Coronary artery (tissue), 2 donors: ENCODE results near the gene MYO7B.

ENCODE experiments used
- DNase-seq: peaks from one replicate; pipeline ENCODE4 v3.0.0-alpha.2; 2017; ENCODE audit warnings: low spot score
- H3K27ac ChIP-seq, 2 donors: fragments of 200-600 bp; sonication (generic); one replicate each; pipeline ENCODE4 v1.5.1; 2016 to 2019
- H3K4me3 ChIP-seq: fragments of 200-600 bp; sonication (generic); 2 replicates; pipeline ENCODE4 v1.5.1; 2016; ENCODE audit warnings: mild to moderate bottlenecking, moderate library complexity
- TF ChIP-seq, protein P1 (sequence below): fragments of 200-600 bp; sonication (generic); IDR thresholded peaks from one replicate; pipeline ENCODE4 v1.5.1; 2019; ENCODE audit warnings: antibody characterized with exemption

The MYO7B gene

DNA sequence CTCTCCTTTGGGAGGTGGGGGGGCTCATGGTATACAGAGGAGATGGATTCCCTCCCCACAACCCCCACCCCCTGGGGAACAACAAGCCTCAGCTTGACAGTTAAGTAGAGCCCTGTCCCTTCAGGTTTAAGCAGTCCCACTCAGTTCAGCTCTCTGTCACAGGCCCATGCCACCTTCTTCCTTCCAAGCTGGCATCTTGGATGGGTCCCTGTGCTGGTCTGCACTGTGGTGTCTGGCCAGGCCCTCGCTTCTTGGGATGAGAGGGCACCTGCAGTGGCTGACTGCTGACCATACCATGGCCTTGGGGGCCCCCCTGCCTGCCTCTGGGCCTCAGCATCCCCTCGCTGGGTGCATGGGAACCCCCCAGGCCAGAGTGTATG, 90.1 kb downstream of the MYO7B start:
- H3K4me3 ChIP-seq = no peak overlapping the region
- H3K27ac ChIP-seq = no peak overlapping the region
- DNase-seq = no peak
- TF ChIP-seq, protein P1, sequence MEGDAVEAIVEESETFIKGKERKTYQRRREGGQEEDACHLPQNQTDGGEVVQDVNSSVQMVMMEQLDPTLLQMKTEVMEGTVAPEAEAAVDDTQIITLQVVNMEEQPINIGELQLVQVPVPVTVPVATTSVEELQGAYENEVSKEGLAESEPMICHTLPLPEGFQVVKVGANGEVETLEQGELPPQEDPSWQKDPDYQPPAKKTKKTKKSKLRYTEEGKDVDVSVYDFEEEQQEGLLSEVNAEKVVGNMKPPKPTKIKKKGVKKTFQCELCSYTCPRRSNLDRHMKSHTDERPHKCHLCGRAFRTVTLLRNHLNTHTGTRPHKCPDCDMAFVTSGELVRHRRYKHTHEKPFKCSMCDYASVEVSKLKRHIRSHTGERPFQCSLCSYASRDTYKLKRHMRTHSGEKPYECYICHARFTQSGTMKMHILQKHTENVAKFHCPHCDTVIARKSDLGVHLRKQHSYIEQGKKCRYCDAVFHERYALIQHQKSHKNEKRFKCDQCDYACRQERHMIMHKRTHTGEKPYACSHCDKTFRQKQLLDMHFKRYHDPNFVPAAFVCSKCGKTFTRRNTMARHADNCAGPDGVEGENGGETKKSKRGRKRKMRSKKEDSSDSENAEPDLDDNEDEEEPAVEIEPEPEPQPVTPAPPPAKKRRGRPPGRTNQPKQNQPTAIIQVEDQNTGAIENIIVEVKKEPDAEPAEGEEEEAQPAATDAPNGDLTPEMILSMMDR = no peak

DNA sequence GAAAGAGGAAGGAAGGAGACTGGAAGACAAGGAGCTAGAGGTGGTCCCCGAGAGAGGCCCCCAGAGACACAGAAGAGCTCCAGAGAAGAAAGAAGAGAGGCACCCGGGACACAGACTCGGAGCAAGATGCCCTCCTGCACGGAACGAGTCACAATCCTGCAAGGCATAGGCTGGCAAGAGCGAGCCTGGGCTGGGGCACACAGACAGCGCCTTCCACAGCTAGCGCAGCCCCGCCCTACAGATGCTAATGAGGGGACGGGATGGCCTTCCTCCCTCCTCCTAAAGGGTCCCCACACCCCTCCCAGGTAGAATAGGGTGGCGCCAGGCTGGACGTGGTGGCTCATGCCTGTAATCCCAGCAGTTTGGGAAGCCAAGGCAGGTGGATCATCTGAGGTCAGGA, 90.7 kb downstream of the MYO7B start:
- DNase-seq = no peak
- no peak overlapping the region for H3K4me3 ChIP-seq
- H3K27ac ChIP-seq = no peak overlapping the region
- TF ChIP-seq, protein P1 = no peak

DNA sequence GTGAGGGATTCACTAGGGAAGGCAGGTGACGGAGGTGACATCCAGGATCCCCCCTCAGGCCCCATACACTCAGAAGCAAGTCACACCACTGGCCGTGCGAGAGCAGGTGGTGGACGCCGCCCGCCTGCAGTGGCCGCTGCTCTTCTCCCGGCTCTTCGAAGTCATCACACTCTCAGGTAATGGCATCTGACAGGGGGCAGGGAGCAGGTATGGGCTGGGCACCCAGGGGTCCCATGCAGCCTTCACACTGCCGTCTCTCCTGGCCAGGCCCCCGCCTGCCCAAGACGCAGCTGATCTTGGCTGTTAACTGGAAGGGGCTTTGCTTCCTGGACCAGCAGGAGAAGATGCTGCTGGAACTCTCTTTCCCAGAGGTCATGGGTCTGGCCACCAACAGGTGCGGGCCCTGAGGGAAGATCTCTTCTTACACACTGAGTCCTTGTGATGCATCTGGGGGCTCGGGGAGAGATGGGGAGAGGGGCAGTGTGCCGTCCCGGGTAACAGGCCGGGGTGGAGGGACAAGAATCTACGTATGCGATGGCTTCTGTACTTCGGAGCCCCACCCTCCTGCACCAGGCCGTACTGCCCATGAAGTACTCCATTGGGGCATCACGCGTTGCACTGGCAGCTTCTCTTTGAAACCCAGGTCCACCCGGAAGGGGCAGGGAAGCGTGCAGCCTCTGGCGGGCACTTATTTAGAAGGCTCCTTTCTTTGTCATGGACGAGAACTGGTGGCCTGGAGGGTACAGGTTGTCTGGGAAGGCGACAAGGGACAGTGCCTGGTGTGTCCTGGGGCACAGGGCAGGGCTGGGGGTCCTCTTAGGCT, 91.6 kb downstream of the MYO7B start:
- no peak for DNase-seq

DNA sequence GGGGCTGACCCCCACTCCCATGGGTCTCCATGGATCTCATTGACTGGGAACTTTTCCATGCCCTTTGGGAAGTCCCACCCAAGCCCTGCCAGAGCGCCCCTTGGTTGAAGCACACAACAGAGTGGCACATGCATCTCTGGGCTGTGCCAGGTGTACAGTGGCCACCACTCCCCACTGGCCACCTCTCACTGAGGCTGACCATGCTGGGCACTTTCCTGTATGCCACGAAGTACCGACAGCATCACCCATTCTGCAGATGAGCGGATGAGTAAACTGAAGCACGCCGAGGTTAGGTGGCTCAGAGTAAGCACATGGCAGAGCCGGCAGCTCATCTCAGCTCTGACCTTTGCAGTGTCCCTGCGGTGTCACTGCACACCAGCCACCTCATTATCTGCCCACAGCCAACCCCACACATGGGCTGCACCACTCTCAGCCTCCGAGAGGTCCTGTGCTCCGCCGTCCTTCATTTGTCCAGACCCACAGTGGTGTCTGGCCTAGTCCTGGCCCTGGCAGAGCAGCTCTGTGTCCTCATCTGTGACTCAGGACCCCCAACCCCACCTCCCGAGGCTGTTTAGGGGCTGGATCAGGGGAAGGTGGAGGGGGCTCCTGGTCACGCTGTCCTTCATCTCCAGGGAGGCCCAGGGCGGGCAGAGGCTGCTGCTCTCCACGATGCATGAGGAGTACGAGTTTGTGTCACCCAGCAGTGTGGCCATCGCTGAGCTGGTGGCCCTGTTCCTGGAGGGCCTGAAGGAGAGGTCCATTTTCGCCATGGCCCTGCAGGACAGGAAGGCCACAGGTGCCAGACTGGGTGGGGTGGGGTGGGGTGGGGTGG, 92.5 kb downstream of the MYO7B start:
- no peak for DNase-seq

More for the DNA sequence above, 91.6 kb downstream of the MYO7B start:
- TF ChIP-seq, protein P1 = no peak
- Histone ChIP-seq H3K4me3 (no peak overlapping the region), H3K27ac (no peak overlapping the region)

DNA sequence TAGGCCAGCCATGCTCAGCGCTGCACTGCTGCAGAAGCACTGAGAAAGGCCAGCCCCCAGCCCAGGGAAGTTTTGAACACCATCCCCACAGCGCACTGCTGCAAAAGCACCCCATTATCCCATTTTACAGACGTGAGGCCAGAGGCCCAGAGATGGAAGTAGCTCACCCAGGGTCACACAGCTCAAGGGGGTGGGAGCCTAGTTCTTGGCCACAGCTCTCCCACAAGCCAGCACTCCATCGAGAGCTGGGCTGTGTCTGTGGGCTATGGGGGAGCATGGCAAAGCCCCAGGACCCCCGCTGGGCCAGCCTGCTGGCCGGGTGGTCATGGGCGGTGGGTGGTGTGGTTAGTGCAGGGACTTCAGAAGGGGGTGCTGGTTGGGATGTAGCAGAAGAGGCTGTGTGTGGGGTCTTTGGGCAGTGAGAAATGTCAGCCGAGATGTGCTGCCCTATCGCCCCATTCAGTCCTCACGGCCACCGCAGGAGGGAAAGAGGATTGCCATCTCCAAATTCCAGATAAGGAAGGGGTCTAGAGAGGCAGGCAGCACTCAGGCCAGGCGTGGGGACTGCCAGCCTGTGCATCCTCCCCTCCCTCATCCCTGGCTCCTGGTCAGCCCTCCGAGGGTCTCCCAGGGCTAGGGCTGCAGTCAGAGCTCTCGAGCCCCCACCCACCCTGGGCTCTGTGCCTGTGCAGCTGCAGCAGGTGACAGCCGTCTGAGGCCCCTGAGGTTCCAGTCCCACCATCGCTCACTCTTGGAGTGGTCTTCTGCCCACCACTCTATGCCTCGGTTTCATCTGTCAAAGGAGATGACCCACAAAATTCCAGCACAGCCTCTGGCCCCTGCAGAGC, 93.5 kb downstream of the MYO7B start:
- Histone ChIP-seq H3K27ac (no peak overlapping the region), H3K4me3 (no peak overlapping the region)
- TF ChIP-seq, protein P1 = no peak
- DNase-seq = no peak

More for the DNA sequence above, 92.5 kb downstream of the MYO7B start:
- Histone ChIP-seq H3K27ac (no peak overlapping the region), H3K4me3 (no peak overlapping the region)
- TF ChIP-seq, protein P1 = no peak

DNA sequence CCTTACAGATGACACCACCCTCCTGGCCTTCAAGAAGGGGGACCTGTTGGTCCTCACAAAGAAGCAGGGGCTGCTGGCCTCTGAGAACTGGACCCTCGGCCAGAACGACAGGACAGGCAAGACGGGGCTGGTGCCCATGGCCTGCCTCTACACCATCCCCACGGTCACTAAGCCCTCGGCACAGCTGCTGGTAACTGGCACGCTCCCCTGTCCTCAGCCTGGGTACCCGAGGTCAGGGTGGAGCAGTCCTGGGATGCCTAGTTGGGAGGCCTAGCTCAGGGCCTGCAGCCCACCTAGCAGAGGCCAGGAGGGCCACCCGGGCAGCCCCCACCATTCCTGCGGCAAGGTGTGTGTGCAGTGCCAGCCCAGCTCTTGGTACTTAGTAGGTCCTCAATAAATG, 94.2 kb downstream of the MYO7B start:
- Histone ChIP-seq H3K4me3 (no peak overlapping the region), H3K27ac (no peak overlapping the region)
- TF ChIP-seq, protein P1 = no peak
- DNase-seq = no peak
